IMR-90 (cell line): ENCODE measurements around the gene SCARF2. TPM values are rescaled to one million over a fixed set of nuclear protein-coding genes. Genes with fewer than 3 reads are reported as not detected.

Experiments
- ATAC-seq: fragments of 200-7000 bp; cut with Tn5 transposase; 2 replicates; pipeline ENCODE4 v1.9.1; 2020; ENCODE audit warnings: low read depth, mild to moderate bottlenecking, moderate library complexity
- BruUV-seq: library from RNA; stranded (reverse); fragments of 400-500 nt; replicated peaks from 2 replicates; lab custom pipeline; 2021; lab: Mats Ljungman, UMichigan
- CTCF ChIA-PET: fragments of 300-600 bp; formaldehyde crosslinking; extraction: SDS; loops from one replicate; lab custom pipeline; 2021; ENCODE audit warnings: antibody characterized with exemption; lab: Yijun Ruan, JAX
- POLR2A ChIA-PET: fragments of 300-600 bp; sonication (Branson Sonifier 250); formaldehyde crosslinking; loops from one replicate; lab custom pipeline; 2022; ENCODE audit warnings: antibody characterized with exemption; ENCODE audit not compliant: unreplicated experiment; lab: Charles Lee
- DNase-seq: peaks from one replicate; pipeline ENCODE4 v3.0.0; 2013
- H2AFZ ChIP-seq: replicated peaks from 2 replicates; pipeline ENCODE3; 2013; ENCODE audit warnings: low read length, mild to moderate bottlenecking; ENCODE audit not compliant: poor library complexity
- H2AK5ac ChIP-seq: 2 replicates; pipeline ENCODE4 v1.6.1; 2013; ENCODE audit warnings: low read depth, low read length, inconsistent platforms
- H2AK9ac ChIP-seq: replicated peaks from 2 replicates; pipeline ENCODE3; 2013; ENCODE audit warnings: mild to moderate bottlenecking, low read depth, low read length, moderate library complexity; ENCODE audit not compliant: poor library complexity
- H2BK120ac ChIP-seq: 2 replicates; pipeline ENCODE4 v1.6.1; 2013; ENCODE audit warnings: low read depth, low read length, inconsistent platforms
- H2BK15ac ChIP-seq: 3 replicates; pipeline ENCODE4 v1.6.1; 2013; ENCODE audit warnings: low read depth, low read length, inconsistent platforms
- H2BK20ac ChIP-seq: 2 replicates; pipeline ENCODE4 v1.6.1; 2013; ENCODE audit warnings: low read depth, mild to moderate bottlenecking, inconsistent platforms, low read length, moderate library complexity
- H2BK5ac ChIP-seq: 2 replicates; pipeline ENCODE4 v1.6.1; 2013; ENCODE audit warnings: mild to moderate bottlenecking, low read depth, low read length, inconsistent platforms; ENCODE audit not compliant: poor library complexity, severe bottlenecking
- H3K14ac ChIP-seq: replicated peaks from 2 replicates; pipeline ENCODE4 v1.6.1; 2013; ENCODE audit warnings: low read depth, low read length, inconsistent platforms
- H3K18ac ChIP-seq: 2 replicates; pipeline ENCODE4 v1.6.1; 2013; ENCODE audit warnings: low read depth, low read length, control low read depth
- H3K23ac ChIP-seq: 2 replicates; pipeline ENCODE4 v1.6.1; 2013; ENCODE audit warnings: low read depth, low read length, inconsistent platforms
- H3K27ac ChIP-seq: 2 replicates; pipeline ENCODE4 v1.5.1; 2013; ENCODE audit warnings: mild to moderate bottlenecking, control low read depth, low read length; ENCODE audit not compliant: insufficient read depth
- H3K27me3 ChIP-seq: 2 replicates; pipeline ENCODE4 v1.6.1; 2013; ENCODE audit warnings: low read length; ENCODE audit not compliant: control insufficient read depth, insufficient read depth
- H3K36me3 ChIP-seq: 2 replicates; pipeline ENCODE4 v1.6.1; 2013; ENCODE audit warnings: low read length, mixed read lengths; ENCODE audit not compliant: control insufficient read depth, insufficient read depth
- H3K4ac ChIP-seq: 2 replicates; pipeline ENCODE4 v1.6.1; 2013; ENCODE audit warnings: low read depth, low read length, inconsistent platforms
- H3K4me1 ChIP-seq: 2 replicates; pipeline ENCODE4 v1.6.1; 2013; ENCODE audit warnings: low read length, mixed read lengths; ENCODE audit not compliant: control insufficient read depth, insufficient read depth
- H3K4me2 ChIP-seq: 2 replicates; pipeline ENCODE4 v1.6.1; 2013; ENCODE audit warnings: low read depth, mild to moderate bottlenecking, control low read depth, low read length, moderate library complexity
- H3K4me3 ChIP-seq: 2 replicates; pipeline ENCODE4 v1.5.1; 2013; ENCODE audit warnings: low read depth, mild to moderate bottlenecking, control low read depth, low read length, moderate library complexity; ENCODE audit not compliant: insufficient read depth
- H3K56ac ChIP-seq: 2 replicates; pipeline ENCODE4 v1.6.1; 2013; ENCODE audit warnings: low read length, inconsistent platforms; ENCODE audit not compliant: insufficient read depth; ENCODE audit errors: extremely low read depth
- H3K79me1 ChIP-seq, 2 experiments: 2 replicates each; pipeline ENCODE4 v1.6.1; 2013; ENCODE audit warnings: low read length in 2 of 2, inconsistent platforms in 1 of 2, low read depth in 1 of 2
- H3K9ac ChIP-seq: 2 replicates; pipeline ENCODE4 v1.6.1; 2013; ENCODE audit warnings: low read depth, low read length, control low read depth
- H3K9me1 ChIP-seq: 2 replicates; pipeline ENCODE4 v1.6.1; 2013; ENCODE audit warnings: low read length, inconsistent platforms; ENCODE audit not compliant: insufficient read depth
- H3K9me3 ChIP-seq: 2 replicates; pipeline ENCODE4 v1.6.1; 2013; ENCODE audit warnings: low read length; ENCODE audit not compliant: control insufficient read depth, insufficient read depth
- H4K20me1 ChIP-seq: 2 replicates; pipeline ENCODE4 v1.6.1; 2013; ENCODE audit warnings: low read length, inconsistent platforms; ENCODE audit not compliant: insufficient read depth
- H4K5ac ChIP-seq: 2 replicates; pipeline ENCODE4 v1.6.1; 2013; ENCODE audit warnings: mild to moderate bottlenecking, low read depth, low read length, control low read depth
- H4K8ac ChIP-seq, 2 experiments: 2 replicates each; pipeline ENCODE4 v1.6.1; 2013; ENCODE audit warnings: low read depth in 2 of 2, low read length in 2 of 2, control low read depth in 1 of 2, inconsistent platforms in 1 of 2
- H4K91ac ChIP-seq: 2 replicates; pipeline ENCODE4 v1.6.1; 2013; ENCODE audit warnings: low read depth, low read length, inconsistent platforms; ENCODE audit not compliant: insufficient read depth
- BHLHE40 ChIP-seq: fragments of 150-350 bp; IDR thresholded peaks from 2 replicates; pipeline ENCODE4 v1.6.1; 2016; ENCODE audit warnings: mild to moderate bottlenecking, low read depth, low read length
- CHD1 ChIP-seq: IDR thresholded peaks from 2 replicates; pipeline ENCODE4 v1.6.1; 2012; ENCODE audit warnings: low read depth, low read length, improper control_type of control experiment
- CTCF ChIP-seq: conservative IDR thresholded peaks from 2 replicates; pipeline ENCODE4 v1.5.1; 2012; ENCODE audit warnings: mild to moderate bottlenecking, low read depth, low read length, improper control_type of control experiment
- FOS ChIP-seq: fragments of 150-350 bp; IDR thresholded peaks from 2 replicates; pipeline ENCODE4 v1.6.1; 2016; ENCODE audit warnings: low read depth, low read length
- MAFK ChIP-seq: IDR thresholded peaks from 2 replicates; pipeline ENCODE4 v1.6.1; 2012; ENCODE audit warnings: low read depth, low read length, improper control_type of control experiment
- MAZ ChIP-seq: IDR thresholded peaks from 2 replicates; pipeline ENCODE4 v1.6.1; 2012; ENCODE audit warnings: low read depth, mild to moderate bottlenecking, low read length, improper control_type of control experiment, moderate library complexity, borderline replicate concordance
- RAD21 ChIP-seq: IDR thresholded peaks from 2 replicates; pipeline ENCODE4 v1.6.1; 2012; ENCODE audit warnings: low read length, improper control_type of control experiment
- RCOR1 ChIP-seq: IDR thresholded peaks from 2 replicates; pipeline ENCODE4 v1.6.1; 2012; ENCODE audit warnings: mild to moderate bottlenecking, low read length, improper control_type of control experiment; ENCODE audit not compliant: insufficient replicate concordance
- RFX5 ChIP-seq: IDR thresholded peaks from 2 replicates; pipeline ENCODE4 v1.8.0; 2012; ENCODE audit warnings: low read depth, mild to moderate bottlenecking, low read length, moderate library complexity
- SMC3 ChIP-seq: fragments of 150-350 bp; IDR thresholded peaks from 2 replicates; pipeline ENCODE4 v1.6.1; 2016; ENCODE audit warnings: low read depth, mild to moderate bottlenecking, antibody characterized with exemption, low read length, moderate library complexity
- WGBS, 2 experiments: methylation state at CpG; one replicate each; pipeline versions ENCODE4 v1.1.5 to v1.1.7; 2013; ENCODE audit warnings: missing lambda C conversion rate in 2 of 2; ENCODE audit not compliant: insufficient read length in 1 of 2; ENCODE audit errors: extremely low coverage in 2 of 2; 5-methylcytosine and 5-hydroxymethylcytosine counted together
- dilution Hi-C: fragments of 300-500 bp; cut with HindIII; formaldehyde crosslinking; loops from one replicate; pipeline ENCODE4 v1.14.3; 2018; ENCODE audit warnings: low sequenced_read_pairs; ENCODE audit not compliant: unreplicated experiment
- in situ Hi-C: fragments of 300-500 bp; cut with MboI; formaldehyde crosslinking; loops from 3 replicates; pipeline ENCODE4 v1.14.3; 2019; ENCODE audit warnings: low sequenced_read_pairs, inconsistent platforms, mixed read lengths
- intact Hi-C: fragments of 100-400 bp; cut with micrococcal nuclease; formaldehyde crosslinking; loops from 2 replicates; pipeline ENCODE4 v1.10.0; 2022
- polyA plus RNA-seq, 3 experiments: library from polyadenylated mRNA; depleted of rRNA; stranded (reverse); fragments of >200 nt; gene quantifications; 2 replicates each; pipeline ENCODE4 v1.2.3, GENCODE V29; 2012; ENCODE audit warnings: low replicate concordance in 1 of 3
- total RNA-seq: library from RNA; depleted of rRNA; stranded (reverse); fragments of >200 nt; gene quantifications from 2 replicates; pipeline ENCODE4 v1.2.3, GENCODE V29; 2012
- TF ChIP-seq, protein P1 (sequence below): fragments of 150-350 bp; IDR thresholded peaks from 2 replicates; pipeline ENCODE4 v1.6.1; 2017; ENCODE audit warnings: mild to moderate bottlenecking, antibody characterized with exemption, low read length, low read depth

SCARF2 gene
- total and polyA plus RNA-seq, 2 of the 4 experiments (the other 2 are of a cell fraction), result 3.4 to 37.0 TPM

DNA sequence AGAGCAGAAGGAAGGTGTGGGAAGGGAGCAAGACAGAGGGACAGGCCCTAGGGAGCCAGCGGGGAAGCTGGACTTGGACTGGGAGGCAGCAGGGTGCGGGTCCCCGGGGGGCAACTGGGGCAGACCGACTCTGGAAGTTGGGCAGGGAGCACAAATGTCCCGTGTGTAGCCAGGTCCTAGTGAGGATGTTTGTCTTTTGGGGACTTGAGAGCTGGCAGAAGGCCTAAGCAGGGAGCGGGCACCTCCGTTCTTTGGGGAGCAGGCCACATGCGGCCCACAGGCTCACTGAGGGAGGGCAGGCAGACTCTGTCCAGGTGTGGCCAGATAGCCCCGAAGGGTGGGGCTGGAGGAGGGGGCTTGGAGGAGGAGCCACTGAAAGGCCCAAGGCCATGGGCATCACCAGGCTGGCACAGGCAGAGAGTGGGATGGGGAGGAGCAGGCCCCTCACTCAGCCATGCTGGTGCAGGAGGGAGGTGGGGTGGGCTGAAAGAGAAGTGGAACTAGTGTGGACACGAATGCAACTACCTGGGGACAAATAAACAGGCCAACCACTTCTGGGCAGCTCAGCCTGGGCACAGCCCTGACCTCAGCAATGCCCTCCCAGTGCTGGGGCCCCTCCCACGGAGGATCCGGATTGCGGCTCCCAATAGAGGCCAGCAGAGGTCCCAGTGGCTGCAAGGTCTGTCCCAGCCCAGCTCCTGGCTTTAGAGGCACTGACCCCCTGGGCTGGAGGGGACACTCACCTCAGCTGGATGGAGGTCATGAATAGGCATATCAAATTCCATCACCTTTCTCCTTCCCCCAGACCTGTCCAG lies 1.3 kb upstream of the SCARF2 start:
- H3K27me3 ChIP-seq, result no peaks in the 10 kb centered on the region
- peaks cover 20% of the 10 kb centered on the region for H3K9me1 ChIP-seq
- ChIA-PET CTCF (interaction anchor here (1.6 kb wide), 1 partner anchor 15 kb away, joined by 4 read pairs; no protein-coding TSS in a partner anchor), POLR2A (no interaction called here)
- peak overlapping the region; percentile 89 for H2AK5ac ChIP-seq
- H3K4me2 ChIP-seq, result peak overlapping the region; percentile 93
- dilution Hi-C loops, result no loop called here
- H3K14ac ChIP-seq, result peak overlapping the region; percentile 58
- H4K91ac ChIP-seq, result peak overlapping the region; percentile 84
- H3K56ac ChIP-seq, result no peak overlapping the region
- H4K20me1 ChIP-seq, result peaks cover 29% of the 10 kb centered on the region
- H3K9me3 ChIP-seq, result no peaks in the 10 kb centered on the region
- no TSS peak for BruUV-seq
- H3K18ac ChIP-seq, result no peak overlapping the region; the same call in 1 of the 2 replicates
- WGBS, 2 experiments, result 76% methylated on average over 4 of the region's 13 CpGs; no CpG with 5 or more reads in 1 of the 2 experiments
- H3K23ac ChIP-seq, result no peak overlapping the region
- H3K4ac ChIP-seq, result peak overlapping the region; percentile 85
- no peak overlapping the region; the same call in 2 of the 3 replicates for H2BK15ac ChIP-seq
- H4K5ac ChIP-seq, result peak overlapping the region; percentile 91
- peak overlapping the region; percentile 71 for H2AK9ac ChIP-seq
- peak overlapping the region; percentile 91 for H3K27ac ChIP-seq
- H2BK20ac ChIP-seq, result no peak overlapping the region
- DNase-seq (no peak), ATAC-seq (no peak)
- peaks cover 6% of the 10 kb centered on the region; the same call in 1 of the 2 replicates for H3K36me3 ChIP-seq
- H3K79me1 ChIP-seq, result peaks cover 16 to 52% of the 10 kb centered on the region in 2 experiments; a peak in 3 of 4 replicates
- no peak overlapping the region for H2BK5ac ChIP-seq
- H3K9ac ChIP-seq, result peak overlapping the region; percentile 91
- intact Hi-C loops, result no loop called here
- peak overlapping the region; percentile 96 for H2AFZ ChIP-seq
- in situ Hi-C loops, result no loop called here
- peaks cover 21% of the 10 kb centered on the region for H3K4me1 ChIP-seq
- peak overlapping the region; percentile 65 to 75; a peak in 2 of 4 replicates for H4K8ac ChIP-seq
- H3K4me3 ChIP-seq, result peak overlapping the region; percentile 90
- no peak overlapping the region for H2BK120ac ChIP-seq
- TF ChIP-seq, protein P1, sequence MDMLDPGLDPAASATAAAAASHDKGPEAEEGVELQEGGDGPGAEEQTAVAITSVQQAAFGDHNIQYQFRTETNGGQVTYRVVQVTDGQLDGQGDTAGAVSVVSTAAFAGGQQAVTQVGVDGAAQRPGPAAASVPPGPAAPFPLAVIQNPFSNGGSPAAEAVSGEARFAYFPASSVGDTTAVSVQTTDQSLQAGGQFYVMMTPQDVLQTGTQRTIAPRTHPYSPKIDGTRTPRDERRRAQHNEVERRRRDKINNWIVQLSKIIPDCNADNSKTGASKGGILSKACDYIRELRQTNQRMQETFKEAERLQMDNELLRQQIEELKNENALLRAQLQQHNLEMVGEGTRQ, result no peak
- no peak for TF ChIP-seq MAFK
- TF ChIP-seq BHLHE40, result no peak
- TF ChIP-seq SMC3, result peak; percentile 32; the same call in 1 of the 2 replicates
- peak; percentile 37 for TF ChIP-seq CTCF
- TF ChIP-seq RFX5, result no peak
- no peak for TF ChIP-seq CHD1
- peak; percentile 21; the same call in 1 of the 2 replicates for TF ChIP-seq RAD21
- TF ChIP-seq FOS, result no peak
- peak; percentile 50; the same call in 1 of the 2 replicates for TF ChIP-seq MAZ
- no peak for TF ChIP-seq RCOR1
